IgD-negative memory B cell (primary cell): ENCODE measurements around the gene DLGAP1. TPM values are rescaled to one million over a fixed set of nuclear protein-coding genes. Genes with fewer than 3 reads are reported as not detected.
A peak's percentile ranks its signal among the peaks of the same experiment; 100 is the strongest.

Experiments
- H3K27ac Mint-ChIP-seq, 3 donors: one replicate each; pipeline ENCODE4 v1.8.0; 2020 to 2022; ENCODE audit warnings: mild to moderate bottlenecking in 3 of 3, mixed read lengths in 3 of 3, moderate library complexity in 1 of 3
- H3K27me3 Mint-ChIP-seq: one replicate; pipeline ENCODE4 v1.8.0; 2021; ENCODE audit warnings: mixed read lengths
- H3K36me3 Mint-ChIP-seq: one replicate; pipeline ENCODE4 v1.8.0; 2020; ENCODE audit warnings: mild to moderate bottlenecking, mixed read lengths
- H3K4me1 Mint-ChIP-seq, 3 donors: one replicate each; pipeline ENCODE4 v1.8.0; 2020 to 2022; ENCODE audit warnings: mixed read lengths in 3 of 3, mild to moderate bottlenecking in 1 of 3
- H3K4me3 Mint-ChIP-seq, 4 donors: one replicate each; pipeline ENCODE4 v1.8.0; 2020 to 2022; ENCODE audit warnings: mild to moderate bottlenecking in 4 of 4, mixed read lengths in 4 of 4, moderate library complexity in 3 of 4
- H3K9me3 Mint-ChIP-seq, 3 donors: one replicate each; pipeline ENCODE4 v1.8.0; 2020 to 2021; ENCODE audit warnings: mixed read lengths in 3 of 3, mild to moderate bottlenecking in 1 of 3
- polyA plus RNA-seq: library from polyadenylated mRNA; unstranded; fragments of 300-500 nt; fragmentation: Illumina TruSeq; gene quantifications from one replicate; pipeline ENCODE4 v1.2.3, GENCODE V29; 2021

Gene DLGAP1
- polyA plus RNA-seq, 1 donor from 2014 or later: not detected

DNA sequence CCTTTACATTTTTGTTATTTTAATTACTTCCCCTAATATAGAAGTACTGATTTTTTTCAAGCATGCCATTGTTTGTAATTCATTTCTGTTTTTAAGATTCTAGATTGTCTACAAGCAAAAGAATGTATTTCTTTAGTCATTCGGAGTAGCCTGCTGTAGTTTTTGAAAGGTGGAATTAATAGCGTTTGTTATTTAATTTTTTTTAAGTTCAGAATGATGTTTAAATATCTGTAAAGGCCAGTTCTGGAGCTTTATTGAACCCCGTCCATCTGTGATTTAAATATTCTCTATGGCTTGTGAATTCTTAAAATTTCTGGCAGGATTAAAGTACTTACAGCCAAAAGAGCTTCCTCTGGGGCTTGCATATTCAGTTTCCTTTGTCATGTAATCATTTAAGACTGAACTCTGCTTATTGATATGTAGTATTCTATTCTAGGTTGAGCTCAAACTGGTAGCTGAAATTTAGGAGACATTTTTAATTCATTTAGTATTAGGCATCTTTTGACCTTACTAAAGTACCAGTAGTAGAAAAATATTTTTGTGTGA, 999.9 kb downstream of the DLGAP1 start:
- H3K27ac Mint-ChIP-seq: peak overlapping the region; percentile 98 to 100 (median 100)

DNA sequence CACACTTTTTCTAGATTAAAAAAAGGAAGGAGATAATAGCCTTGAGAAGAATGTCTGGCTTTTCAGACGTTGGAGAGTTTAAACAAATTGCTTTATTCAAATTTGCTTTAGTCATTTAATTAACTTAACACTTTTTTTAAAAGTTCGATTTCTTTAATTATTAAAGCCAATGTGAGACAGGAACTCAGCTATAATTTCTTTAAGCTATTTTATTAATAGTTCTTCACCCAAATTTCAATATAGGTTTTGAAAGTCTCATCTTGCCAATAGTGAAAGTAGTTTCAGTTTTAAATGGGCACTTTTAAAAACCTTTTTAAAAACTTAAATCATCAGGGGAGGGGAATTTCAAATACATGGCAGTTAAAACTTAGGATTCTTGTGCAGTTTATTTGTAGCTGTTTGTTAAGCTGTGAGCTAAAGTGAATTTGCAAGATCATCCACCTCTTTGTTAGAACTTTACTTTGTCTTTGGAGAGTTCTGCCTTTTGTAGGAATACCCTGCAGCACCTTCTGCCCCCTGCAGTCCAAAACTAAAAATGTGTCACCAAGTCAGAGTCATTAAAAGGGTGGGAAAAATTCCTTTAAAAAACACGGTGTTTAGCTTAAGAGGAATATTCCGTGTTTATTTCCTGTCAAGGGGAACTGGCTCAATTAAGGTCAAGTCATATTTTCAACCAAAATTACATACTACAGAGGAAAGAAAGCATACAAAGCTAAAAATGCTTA, 1000.6 kb downstream of the DLGAP1 start:
- Mint-ChIP-seq H3K27ac (peak overlapping the region; percentile 98 to 100 (median 100)), H3K4me1 (peaks cover 30 to 51% (median 38%) of the 10 kb centered on the region in 3 donors), H3K36me3 (peaks cover 4% of the 10 kb centered on the region), H3K27me3 (no peaks in the 10 kb centered on the region), H3K9me3 (peaks cover 0 to 2% (median 0%) of the 10 kb centered on the region in 3 donors), H3K4me3 (peak overlapping the region; percentile 93 to 98 (median 98))

More for the DNA sequence above, 999.9 kb downstream of the DLGAP1 start:
- Mint-ChIP-seq H3K4me3 (peak overlapping the region in 2 of 4 donors; percentile 97 to 98), H3K27me3 (no peaks in the 10 kb centered on the region), H3K36me3 (peaks cover 4% of the 10 kb centered on the region), H3K4me1 (peaks cover 30 to 53% (median 40%) of the 10 kb centered on the region in 3 donors), H3K9me3 (peaks cover 0 to 2% (median 0%) of the 10 kb centered on the region in 3 donors)

DNA sequence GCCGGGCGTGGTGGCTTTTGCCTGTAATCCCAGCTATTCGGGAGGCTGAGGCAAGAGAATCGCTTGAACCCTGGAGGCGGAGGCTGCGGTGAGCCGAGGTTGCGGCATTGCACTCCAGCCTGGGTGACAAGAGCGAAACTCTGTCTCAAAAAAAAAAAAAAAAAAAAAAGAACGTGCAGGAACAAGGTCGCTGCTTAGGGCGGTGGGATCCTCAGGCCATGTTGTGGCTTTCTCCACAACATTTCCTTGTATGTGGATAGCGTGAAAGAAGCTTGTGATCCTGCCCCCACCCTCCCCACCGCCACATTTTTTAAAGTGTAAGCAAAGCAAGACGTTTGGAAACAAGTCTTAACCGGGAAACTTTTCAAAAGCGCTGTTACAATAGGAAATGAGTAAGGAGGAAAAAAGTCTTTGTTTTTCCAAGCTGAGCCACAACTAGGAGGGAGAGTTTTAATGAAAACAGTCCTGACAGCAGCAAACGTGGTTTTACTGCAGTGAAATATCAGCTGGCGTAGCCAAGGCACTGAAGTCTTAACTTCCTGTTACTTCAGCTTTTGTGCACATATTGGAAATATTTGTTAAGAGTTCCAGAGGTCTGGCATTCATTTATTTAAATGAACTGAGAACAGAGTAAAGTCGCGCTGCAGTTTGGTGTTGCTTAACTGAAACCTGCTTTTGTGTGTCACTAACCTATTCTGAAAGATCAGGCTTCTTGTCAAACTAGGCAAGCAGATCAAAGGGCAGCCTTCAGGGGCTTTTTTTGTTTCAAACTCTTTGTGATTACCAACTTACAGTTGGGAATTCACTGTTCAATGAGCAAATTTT, 1001.4 kb downstream of the DLGAP1 start:
- H3K4me3 Mint-ChIP-seq: peak overlapping the region; percentile 93 to 98 (median 98)

DNA sequence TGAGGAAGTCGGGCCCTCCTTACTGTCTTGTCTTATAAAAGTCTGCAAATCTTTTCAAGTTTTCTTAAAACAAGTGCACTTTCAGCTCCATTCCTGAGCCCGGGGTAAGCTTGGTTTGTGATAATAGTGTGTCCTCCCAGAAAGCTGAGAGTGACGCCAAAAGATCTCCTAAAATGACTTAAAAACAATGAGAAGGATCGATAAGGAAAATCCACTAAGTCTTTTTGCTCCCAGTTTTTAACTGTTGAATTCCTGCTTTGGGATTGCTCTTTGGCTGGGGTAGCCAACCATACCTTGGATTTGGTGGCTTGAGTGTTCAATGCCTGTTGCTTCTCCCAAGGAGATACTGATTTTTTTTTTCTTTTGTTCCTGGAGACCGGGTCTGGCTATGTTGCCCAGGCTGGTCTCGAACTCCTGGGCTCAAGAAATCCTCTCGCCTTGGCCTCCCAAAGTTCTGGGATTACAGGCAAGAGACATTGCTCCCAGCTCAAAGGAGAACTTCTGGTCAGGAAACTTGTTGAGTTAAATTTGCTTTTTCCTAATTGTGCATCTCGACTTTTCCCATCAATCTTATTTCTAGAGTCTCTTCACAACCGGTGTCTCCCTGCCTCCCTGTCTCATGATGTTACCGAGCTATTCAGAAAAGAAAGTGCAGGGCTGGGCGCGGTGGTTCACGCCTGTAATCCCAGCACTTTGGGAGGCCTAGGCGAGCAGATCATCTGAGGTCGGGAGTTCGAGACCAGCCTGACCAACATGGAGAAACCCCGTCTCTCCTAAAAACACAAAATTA, 1002.2 kb downstream of the DLGAP1 start:
- peaks cover 0 to 2% (median 0%) of the 10 kb centered on the region in 3 donors for H3K9me3 Mint-ChIP-seq
- peak overlapping the region; percentile 93 to 98 (median 98) for H3K4me3 Mint-ChIP-seq
- peaks cover 4% of the 10 kb centered on the region for H3K36me3 Mint-ChIP-seq
- peaks cover 1% of the 10 kb centered on the region for H3K27me3 Mint-ChIP-seq
- H3K27ac Mint-ChIP-seq: peak overlapping the region; percentile 98 to 100 (median 100)
- peaks cover 18 to 46% (median 24%) of the 10 kb centered on the region in 3 donors for H3K4me1 Mint-ChIP-seq

More for the DNA sequence above, 1001.4 kb downstream of the DLGAP1 start:
- peak overlapping the region; percentile 98 to 100 (median 100) for H3K27ac Mint-ChIP-seq
- peaks cover 0 to 2% (median 0%) of the 10 kb centered on the region in 3 donors for H3K9me3 Mint-ChIP-seq
- H3K36me3 Mint-ChIP-seq: peaks cover 4% of the 10 kb centered on the region
- H3K4me1 Mint-ChIP-seq: peaks cover 26 to 47% (median 31%) of the 10 kb centered on the region in 3 donors
- H3K27me3 Mint-ChIP-seq: no peaks in the 10 kb centered on the region

DNA sequence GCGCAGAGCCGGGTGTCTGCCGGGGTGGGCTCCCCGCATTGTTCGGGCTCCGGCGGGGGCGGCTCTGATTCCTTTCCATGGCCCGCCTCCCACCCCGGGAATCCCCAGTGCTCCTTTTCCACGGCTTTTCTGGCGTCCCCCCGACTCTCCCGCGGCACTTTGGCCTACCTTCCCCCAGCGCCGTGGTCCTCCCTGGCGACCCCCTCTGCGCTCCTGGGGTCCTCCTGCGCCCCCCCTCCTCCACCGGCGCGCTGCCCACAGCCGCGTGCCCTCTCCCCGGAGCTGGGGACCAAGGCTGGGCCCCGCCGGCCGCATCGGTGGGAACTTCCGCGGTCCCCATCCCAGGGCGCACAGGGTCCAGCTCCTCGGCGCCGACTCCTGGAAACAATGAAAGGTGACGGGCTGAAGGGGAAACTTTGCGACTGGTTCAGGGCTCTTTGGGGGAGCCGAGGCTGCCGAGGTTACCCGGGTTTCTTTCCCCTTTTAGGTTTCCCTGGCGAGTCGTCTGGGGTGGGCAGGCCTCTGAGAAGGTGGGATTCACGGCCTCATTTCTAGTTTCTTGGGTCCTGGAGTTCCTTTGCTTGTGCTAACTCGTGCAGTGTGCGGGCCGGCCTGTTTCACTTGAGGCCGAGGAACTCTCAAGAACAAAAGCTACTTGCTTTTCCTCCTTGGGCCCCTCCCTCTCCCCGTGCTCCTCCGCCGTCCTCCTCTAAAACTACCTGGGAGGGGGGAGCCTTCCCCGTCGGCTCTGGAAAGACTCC, 1002.9 kb downstream of the DLGAP1 start:
- Mint-ChIP-seq H3K4me1 (peaks cover 17 to 42% (median 20%) of the 10 kb centered on the region in 3 donors), H3K27me3 (peaks cover 1% of the 10 kb centered on the region), H3K36me3 (peaks cover under 1% of the 10 kb centered on the region), H3K4me3 (peak overlapping the region; percentile 93 to 98 (median 98)), H3K27ac (peak overlapping the region; percentile 98 to 100 (median 100)), H3K9me3 (no peaks in the 10 kb centered on the region)

DNA sequence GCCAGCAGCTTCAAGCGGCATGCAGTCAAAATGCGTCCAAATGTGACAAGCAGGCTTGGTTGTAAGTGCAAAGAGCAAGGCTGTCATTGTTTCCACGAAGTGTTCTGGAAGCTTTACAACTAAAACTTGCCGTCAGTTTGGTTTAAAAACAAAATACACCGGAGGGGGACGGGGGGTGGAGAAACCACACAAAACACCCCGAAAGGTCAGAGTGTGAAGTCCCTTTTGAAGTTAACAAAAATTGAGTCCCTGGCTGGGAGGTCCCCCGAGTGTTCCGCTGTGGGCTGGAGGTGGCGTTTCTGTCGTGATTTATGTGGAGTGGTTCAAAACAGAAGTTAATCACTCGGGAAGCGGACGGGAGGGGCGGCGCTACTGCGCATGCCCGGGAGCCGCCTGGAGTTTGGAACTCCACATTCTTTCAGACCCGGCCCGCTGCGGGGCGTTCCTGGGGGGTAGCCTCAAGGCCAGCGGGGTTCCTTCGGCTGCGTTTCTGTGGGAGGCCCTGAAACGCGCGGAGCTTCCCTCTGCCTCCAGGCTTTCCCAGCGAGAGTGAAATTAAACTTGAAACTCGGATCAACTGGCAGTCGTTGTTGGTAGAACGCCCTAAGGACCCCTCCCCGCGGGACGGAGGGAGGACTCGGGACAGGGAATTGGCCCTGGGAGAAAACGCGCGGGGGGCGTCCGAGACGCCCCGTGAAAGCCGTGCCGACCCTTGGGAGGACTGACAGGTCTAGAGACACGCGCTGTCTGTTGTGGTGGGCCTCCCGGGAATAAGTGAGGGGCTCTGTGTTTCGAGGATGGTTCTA, 1003.7 kb downstream of the DLGAP1 start:
- Mint-ChIP-seq H3K4me1 (peaks cover 15 to 36% (median 21%) of the 10 kb centered on the region in 3 donors), H3K27ac (peak overlapping the region; percentile 98 to 100 (median 100)), H3K36me3 (no peaks in the 10 kb centered on the region), H3K9me3 (no peaks in the 10 kb centered on the region), H3K27me3 (peaks cover 1% of the 10 kb centered on the region), H3K4me3 (peak overlapping the region; percentile 93 to 98 (median 98))

DNA sequence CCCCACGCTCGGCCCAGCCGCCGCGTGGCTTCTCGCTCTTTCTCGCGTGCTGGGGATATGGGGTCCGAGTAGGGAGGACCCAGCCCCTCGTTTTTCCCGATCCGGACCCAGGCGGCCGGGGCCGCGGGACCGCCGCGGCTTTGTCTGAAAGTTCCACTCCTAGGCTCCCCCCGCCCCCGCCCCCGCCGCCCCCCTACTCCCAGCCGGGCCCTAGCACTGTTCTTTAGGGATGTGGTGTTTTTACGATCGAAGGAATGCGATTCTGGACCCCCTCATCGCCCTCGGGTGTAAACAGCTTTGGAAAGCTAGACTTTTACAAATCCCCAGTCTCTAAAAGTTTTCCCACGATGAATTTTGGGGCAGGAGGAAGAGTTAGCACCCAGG, 1004.3 kb downstream of the DLGAP1 start:
- Mint-ChIP-seq H3K36me3 (peaks cover 1% of the 10 kb centered on the region), H3K27ac (peak overlapping the region; percentile 98 to 100 (median 100)), H3K4me3 (peak overlapping the region; percentile 93 to 98 (median 98)), H3K9me3 (no peaks in the 10 kb centered on the region), H3K27me3 (peaks cover 1% of the 10 kb centered on the region), H3K4me1 (peaks cover 15 to 36% (median 21%) of the 10 kb centered on the region in 3 donors)

DNA sequence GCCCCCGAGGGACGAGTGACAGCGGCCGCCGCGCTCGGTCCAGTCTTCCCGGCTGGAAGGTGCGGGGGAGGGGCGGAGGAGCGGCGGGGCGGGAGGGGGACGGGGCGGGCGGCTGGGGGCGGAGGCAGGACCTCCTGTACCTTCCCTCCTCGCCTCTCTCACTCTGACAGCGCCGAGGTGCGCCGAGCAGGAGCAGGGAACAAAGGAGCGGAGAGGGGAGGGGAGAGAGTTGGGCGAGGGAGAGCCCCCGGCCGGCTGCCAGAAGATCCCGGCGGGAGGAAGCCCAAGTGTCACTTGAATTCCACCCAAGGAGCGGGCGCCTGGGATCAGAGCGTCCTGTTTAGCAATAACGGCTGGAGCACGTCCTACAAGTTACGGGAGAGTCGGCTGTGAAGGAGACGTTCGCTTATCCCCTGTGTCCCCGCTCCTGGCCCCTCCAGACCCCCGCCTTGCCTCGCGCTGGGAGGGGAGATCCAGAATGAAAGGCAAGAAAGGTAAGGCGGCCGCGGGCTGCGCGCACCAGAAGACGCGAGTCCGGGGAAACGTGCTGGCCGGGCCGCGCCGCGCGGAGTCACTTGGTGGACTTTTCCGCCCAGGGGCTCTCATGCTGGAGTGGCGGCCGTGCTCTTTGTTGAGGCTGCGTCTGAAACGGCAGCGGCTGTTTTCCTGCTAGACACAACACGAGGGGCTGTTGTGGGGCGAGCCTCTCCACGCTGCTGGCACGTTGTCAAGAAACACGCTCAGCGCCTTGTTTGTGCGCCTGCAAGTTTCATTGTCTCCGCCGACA, 1004.9 kb downstream of the DLGAP1 start, which contains the start of gene TGIF1:
TSS of gene TGIF1 (plus strand) at position 161 of the 787 bp plus-strand sequence. CDS start at position 479, 318 bp downstream.
- peaks cover 15 to 36% (median 19%) of the 10 kb centered on the region in 3 donors for H3K4me1 Mint-ChIP-seq
- H3K4me3 Mint-ChIP-seq: peak within 1 kb of the TSS; percentile 93 to 99 (median 98)
- peak within 1 kb of the TSS; percentile 99 to 100 (median 100) for H3K27ac Mint-ChIP-seq
- no peaks in the 10 kb centered on the region for H3K9me3 Mint-ChIP-seq
- peaks cover 1% of the 10 kb centered on the region for H3K27me3 Mint-ChIP-seq
- H3K36me3 Mint-ChIP-seq: peaks cover 2% of the 10 kb centered on the region

DNA sequence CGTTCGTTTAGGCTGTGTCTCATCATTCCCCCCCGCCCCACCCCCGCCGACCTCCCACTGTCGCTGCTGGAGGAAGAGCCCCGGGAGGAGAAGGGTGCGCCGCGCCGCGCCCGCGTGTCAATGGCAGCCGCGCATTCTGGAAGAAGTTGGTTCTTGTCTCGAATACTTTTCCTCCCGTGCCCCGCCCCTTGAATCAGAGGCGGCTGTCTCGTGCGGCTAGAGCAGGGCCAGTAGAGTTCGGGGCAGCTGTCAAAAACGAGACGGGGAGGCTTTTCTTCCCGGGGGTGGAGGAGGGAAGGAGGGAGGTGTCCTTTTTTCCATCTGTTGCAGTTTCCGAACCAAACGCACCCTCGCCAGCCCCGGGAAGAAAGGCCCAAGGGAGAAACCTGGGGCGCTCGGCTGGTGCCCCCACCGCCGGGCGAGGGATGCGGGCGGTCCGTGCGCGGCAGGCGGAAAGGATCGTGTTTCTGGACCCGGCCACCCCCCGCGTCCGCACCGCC, 1005.5 kb downstream of the DLGAP1 start:
- H3K27me3 Mint-ChIP-seq: peaks cover 1% of the 10 kb centered on the region
- peaks cover 2% of the 10 kb centered on the region for H3K36me3 Mint-ChIP-seq
- H3K4me1 Mint-ChIP-seq: peaks cover 13 to 32% (median 15%) of the 10 kb centered on the region in 3 donors
- H3K27ac Mint-ChIP-seq: peak overlapping the region; percentile 99 to 100 (median 100)
- no peaks in the 10 kb centered on the region for H3K9me3 Mint-ChIP-seq
- peak overlapping the region; percentile 87 to 99 (median 96) for H3K4me3 Mint-ChIP-seq

DNA sequence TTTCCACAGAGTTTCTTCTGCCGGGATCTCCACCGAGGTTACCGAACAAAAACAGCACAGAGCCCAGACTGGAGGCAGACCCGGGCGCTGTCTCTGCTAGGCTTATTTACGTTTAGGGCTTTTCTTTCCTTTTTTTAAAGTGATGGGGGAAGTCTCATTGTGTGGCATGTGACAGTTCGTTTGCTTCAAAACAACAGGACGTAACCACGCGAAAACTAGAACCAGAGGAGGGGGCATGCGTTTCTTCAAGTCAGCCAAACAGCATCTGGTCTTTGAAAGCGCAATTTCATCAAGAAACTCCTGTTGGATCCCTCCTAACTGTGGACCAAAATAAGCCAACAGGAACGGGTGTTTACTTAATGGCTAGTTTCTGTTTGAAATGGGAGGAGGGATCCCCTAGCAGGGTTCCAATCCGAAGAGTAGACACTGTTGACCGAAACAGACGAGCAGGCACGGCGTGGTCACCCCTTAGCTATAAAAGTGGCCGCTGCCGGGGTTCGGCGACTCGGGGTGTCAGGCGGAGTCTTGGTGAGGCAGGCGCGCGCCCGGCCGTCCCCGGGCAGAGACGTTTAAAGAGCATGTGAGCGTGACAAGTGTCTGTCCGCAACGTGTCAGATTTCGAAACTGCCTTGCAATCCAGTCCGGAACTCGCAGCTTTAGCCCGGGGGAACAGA, 1006.1 kb downstream of the DLGAP1 start:
- Mint-ChIP-seq H3K9me3 (no peaks in the 10 kb centered on the region), H3K27me3 (peaks cover 1% of the 10 kb centered on the region), H3K36me3 (peaks cover 2% of the 10 kb centered on the region), H3K27ac (peak overlapping the region; percentile 99 to 100 (median 100)), H3K4me3 (peak overlapping the region; percentile 87 to 99 (median 96)), H3K4me1 (peaks cover 12 to 27% (median 15%) of the 10 kb centered on the region in 3 donors)

DNA sequence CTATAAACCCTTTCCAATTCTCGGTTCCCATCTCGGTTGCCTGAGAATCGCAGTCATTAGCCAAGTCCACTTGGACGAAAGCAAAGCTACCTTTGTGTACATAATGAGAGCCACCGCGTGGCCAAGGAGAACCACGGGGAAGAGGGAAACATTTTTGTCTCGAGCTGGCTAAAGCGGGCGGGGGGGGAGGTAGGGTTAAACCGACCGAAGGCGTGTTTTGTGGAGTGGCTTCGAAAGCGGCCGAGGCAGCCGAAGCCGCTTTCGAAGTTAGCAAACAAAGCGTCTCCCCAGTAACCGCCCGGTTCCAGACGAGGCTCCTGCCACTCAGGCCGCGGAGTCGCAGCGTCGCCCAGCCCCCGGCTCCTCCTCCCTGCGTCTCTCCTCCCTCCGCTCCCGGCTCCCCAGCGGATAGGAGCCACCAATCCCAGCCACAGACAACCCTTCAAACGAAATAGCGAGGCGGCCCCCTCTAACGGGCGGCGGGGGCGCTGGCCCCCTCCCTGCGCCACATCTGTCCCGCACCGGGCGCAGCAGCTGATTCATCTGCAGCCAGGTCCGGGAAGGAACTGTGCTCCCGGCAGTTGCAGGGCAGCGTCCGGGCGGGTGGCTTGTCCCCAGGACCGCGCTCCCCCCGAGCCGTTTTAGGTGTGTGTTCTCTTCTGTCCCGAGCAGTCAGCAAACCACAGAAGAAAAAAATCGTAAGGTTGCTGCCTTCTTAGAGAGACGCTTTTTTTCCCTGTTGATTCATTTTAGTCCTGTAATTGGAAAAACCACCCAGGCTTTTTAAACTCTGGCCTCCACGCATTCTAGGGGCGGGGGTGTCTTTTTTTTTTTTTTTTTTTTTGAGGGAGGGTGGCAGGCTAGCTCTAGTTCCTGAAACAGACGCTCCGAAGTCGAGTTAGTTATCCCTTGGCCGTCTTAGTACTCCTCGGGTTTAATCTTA, 1006.9 kb downstream of the DLGAP1 start:
- no peaks in the 10 kb centered on the region for H3K9me3 Mint-ChIP-seq
- H3K4me1 Mint-ChIP-seq: peaks cover 11 to 23% (median 12%) of the 10 kb centered on the region in 3 donors
- peak overlapping the region; percentile 99 to 100 (median 100) for H3K27ac Mint-ChIP-seq
- H3K4me3 Mint-ChIP-seq: peak overlapping the region; percentile 87 to 99 (median 96)
- H3K36me3 Mint-ChIP-seq: peaks cover 2% of the 10 kb centered on the region
- H3K27me3 Mint-ChIP-seq: peaks cover 1% of the 10 kb centered on the region
